HG03066 (cell line): ENCODE results near the gene SF3B2.

Experiments used
- ATAC-seq: cut with Tn5 transposase; IDR thresholded peaks from one replicate; pipeline ENCODE4 v1.9.1; 2021; ENCODE audit warnings: low read depth; ENCODE audit not compliant: unreplicated experiment

Gene SF3B2

DNA sequence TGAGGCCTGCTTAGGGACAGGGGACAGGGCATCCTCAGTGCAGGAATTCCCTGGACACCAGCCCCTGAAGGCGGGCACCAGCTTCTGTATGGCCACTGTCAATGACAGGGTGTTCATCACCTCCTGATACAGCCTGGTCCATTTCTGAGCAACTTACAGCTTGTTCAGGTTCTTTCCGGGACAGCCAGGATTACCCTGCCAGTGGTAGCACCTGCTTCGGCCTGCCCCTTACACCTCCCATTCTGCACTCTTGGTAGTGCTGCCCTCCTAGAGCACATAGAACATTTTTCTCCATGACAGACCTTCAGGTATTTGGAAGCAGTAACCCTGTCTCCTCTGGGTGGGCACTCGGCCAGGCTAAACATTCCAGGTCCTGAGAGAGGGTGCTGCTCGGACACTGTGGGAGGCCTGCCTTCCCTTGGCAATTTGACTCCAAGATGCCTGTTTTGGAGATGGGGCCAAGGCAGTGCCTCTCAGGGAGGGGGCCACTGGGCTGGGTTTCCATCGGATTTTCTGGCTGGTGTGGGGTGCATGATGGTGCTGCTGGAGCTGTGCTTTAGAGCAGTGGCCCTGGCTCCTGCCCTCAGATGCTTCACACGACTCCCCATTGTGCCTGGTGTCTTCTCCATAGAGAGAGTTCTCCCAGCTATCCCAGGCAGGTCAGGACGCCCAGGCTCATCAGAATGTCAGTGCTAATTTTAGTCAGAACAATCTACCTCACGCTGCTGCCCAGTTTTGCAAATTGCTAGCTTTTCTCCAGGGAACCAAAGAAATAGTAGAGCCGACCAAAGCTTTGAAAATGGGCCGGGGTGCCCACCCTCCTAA, 4.4 kb upstream of the SF3B2 start:
- no peak for ATAC-seq

GRCh38 chr11:66048547-66049323, 3.4 kb upstream of the SF3B2 start, which contains the start of gene GAL3ST3:
GAL3ST3 (minus strand) TSS chr11:66049161; CDS start chr11:66045415, 3,746 bp downstream.
- no peak for ATAC-seq

- no peak for ATAC-seq
These were observed 1.5 kb upstream of the SF3B2 start for GRCh38 chr11:66050581-66051231.

DNA sequence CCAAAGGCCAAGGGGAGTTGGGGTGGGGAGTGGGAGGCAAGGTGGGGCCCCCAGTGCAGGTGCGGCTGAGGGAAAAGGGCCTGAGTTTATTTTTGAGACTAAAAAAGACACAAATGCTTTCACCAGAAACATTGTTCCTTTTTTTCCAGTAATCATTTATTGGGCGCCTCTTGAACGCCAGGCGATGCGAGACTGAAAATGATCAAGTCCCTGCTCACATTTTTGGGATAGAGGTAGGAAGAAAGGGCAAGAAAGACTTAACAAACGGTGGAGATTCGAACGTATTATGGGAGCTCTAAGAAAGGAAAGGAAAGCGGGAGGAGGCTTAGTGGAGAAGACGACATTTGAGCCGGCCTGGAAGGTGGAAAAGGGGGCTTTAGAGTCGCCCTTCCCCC, 796 bp upstream of the SF3B2 start:
- ATAC-seq = no peak

DNA sequence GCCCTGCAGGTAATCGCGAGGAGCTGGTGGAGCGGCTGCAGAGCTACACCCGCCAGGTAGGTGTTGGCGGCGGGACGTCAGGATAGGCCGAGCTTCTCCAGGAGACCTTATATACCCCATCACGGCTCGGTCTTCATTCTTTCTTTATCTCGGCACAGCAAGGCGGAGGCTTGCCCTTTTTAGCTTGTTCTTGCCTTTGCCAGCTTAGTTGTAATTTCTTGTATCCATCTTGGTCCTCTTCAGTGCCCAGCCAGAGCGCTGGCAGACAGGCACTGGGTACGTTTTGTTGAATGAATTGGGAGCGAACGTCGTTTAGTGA, 459 bp downstream of the SF3B2 start:
- no peak for ATAC-seq

DNA sequence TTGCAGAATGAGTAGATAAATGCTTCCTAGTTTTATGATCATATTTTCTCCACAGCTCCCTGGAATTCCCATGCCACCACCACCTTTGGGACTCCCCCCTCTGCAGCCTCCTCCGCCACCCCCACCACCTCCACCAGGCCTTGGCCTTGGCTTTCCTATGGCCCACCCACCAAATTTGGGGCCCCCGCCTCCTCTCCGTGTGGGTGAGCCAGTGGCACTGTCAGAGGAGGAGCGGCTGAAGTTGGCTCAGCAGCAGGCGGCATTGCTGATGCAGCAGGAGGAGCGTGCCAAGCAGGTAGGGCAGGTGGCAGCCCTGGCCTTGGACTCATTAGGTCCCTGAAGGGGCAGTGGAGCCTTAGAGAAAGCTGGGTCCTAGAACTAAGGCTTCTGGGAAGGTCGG, 2.9 kb downstream of the SF3B2 start:
- no peak for ATAC-seq

DNA sequence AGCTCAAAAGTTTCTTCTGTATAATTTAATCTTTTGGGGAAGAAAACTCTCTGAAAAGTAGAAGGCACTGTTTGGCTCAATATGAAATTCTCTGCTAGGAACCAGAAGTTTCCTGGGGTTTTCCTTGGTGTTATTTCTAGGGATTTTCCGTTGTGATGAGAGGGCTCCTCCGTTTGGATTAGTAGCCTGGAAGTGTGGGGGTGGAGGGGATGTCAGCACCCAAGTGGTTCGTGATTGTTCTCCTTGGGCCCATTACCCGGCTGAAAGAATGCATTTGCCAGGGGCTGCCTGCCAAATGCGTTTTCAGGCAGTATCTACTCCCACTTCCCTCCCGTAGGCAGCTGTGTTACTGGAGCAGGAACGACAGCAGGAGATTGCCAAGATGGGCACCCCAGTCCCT, 4.3 kb downstream of the SF3B2 start:
- ATAC-seq = no peak

- ATAC-seq = no peak
These were observed 8.0 kb downstream of the SF3B2 start for GRCh38 chr11:66059966-66060680.

- no peak for ATAC-seq
These were observed 9.1 kb downstream of the SF3B2 start for GRCh38 chr11:66061268-66061667.

- ATAC-seq = no peak
These were observed 10.2 kb downstream of the SF3B2 start for GRCh38 chr11:66062408-66062807.

DNA sequence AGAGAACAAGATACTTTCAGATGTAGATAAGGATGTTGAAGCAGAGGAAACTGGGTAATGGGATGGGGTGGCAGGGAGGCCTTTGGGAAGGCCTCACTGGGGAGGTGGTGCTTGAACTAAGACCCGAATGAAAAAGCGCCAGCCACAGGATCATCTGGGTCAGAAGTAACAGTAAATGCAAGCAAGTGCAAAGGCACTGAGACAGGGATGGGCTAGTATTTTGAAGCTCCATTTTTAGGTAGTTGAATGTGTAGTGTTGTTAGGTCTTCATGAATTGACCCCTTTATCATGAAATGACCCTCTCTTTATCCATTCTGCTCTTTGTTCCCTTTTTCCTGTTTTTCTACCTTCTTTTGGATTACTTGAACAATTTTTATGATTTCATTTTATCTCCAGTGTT, 11.7 kb downstream of the SF3B2 start:
- ATAC-seq = no peak

DNA sequence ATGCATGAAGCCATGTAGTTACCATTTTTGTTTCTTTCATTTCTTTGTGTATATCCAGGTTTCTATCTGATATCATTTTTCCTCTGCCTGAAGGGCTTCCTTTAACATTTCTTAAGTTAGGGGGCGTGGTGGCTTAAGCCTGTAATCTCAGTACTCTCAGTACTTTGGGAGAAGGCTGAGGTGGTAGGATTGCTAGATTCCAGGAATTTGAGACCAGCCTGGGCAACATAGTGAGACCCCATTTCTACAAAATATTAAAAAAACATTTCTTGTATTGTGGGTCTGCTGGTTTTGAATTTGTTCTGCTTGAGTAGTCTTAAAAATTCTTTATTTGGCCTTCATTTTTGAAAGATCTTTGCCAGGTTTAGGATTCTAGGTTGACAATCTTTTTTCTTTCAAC, 12.4 kb downstream of the SF3B2 start:
- no peak for ATAC-seq

GRCh38 chr11:66066751-66067150, 14.6 kb downstream of the SF3B2 start:
- ATAC-seq = no peak

- ATAC-seq = no peak
These were observed 15.5 kb downstream of the SF3B2 start for GRCh38 chr11:66067640-66068039.

DNA sequence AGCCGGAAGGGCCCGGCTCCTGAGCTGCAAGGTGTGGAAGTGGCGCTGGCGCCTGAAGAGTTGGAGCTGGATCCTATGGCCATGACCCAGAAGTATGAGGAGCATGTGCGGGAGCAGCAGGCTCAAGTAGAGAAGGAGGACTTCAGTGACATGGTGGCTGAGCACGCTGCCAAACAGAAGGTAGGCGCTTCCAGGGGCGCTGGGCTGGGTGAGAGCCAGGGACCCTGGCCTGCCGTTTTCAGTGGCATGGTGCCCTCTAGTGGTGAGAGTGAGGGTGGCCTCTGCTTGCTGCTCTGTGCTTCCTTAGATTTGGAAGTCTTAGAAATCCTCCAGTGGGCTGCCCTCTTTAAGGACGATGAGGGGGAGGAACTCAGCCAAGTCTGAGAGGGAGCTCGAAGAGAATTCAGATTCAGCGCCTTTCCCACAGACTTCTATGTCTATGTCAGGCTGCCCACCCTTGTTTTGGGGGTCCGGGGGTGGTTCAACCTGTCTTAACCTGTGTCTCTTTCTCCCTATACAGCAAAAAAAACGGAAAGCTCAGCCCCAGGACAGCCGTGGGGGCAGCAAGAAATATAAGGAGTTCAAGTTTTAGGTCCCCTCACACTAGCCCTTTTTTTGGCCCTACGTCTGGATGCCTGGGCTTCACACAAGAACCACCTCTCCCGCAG, 16.1 kb downstream of the SF3B2 start:
- ATAC-seq = no peak

DNA sequence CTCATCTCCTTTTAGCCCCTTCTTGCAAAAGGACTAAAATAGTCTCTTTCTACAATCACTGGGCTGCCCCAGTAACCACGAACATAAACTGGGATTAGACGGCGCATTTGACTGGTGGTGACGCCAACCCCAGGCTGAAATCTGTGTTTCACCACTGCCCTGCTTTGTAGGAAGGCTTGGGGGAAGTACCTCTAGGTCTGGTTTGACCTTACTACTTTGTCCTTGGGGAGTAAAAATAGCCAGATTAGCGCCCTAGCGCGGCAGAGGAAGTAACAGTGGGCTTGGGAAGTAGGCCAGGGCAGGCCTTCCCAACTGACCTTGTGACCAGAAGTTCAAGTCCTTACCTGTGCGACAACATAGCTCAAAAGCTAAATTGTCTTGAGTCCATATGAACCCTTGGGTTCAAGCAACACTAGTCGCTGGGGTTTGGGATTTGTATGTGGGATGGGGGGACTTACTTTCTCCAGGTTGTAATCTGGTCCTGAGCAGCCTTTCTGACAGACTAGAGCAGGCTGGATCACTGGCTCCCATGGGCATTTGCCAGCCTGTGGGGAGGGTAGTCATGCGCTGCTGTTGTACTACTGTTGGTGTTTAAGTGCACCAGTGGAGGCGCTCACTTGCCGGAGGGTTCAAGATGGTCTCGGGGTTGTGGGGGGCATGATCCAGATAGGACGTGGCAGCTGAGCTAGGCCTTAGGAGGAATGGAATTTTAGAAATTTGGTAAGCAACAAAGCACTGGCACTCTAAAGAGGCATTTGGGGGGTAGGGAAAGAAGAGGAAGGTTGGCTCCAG, 17.0 kb downstream of the SF3B2 start:
- ATAC-seq = no peak

DNA sequence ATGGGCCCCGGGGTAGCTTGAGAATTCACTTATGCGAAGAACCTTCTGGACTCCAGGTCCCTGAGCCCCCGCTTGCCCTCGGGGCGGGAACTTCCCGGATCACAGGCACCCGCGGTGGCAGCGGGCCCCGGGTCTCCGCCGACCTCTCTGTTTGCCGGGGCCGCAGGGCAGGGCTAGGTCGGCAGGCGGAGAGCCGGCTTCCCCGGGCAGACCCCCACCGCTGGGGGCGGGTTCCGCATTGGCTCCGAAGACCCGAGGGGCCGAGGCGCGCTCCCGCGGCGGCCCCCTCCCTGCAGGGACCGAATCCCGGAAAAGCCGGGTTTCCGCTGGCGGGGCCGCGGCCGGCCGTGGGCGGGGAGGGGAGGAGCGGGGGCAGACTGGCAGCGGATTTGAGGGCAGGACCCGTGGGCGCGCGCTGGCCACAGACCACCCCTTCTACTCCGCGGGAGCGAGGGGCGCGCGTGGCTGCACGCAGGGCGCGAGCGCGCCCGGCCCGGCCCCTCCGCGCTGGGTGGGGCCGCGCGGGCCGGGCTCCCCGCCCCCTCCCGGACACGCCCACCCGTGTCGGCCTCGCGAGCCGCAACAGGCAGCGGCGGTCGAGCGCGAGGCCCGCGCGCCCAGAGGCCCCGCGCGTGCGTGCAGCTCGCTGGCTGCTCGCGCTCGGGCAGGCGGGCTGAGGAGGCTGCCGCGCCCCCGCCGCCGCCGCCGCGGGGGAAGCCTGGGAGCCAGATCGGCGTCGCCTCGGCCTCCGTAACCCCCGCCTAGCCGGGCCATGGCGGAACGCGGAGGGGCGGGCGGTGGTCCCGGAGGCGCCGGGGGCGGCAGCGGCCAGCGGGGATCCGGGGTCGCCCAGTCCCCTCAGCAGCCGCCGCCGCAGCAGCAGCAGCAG, 17.8 kb downstream of the SF3B2 start, which contains the start of gene PACS1:
PACS1 (plus strand) TSS at position 558 of the 889 bp plus-strand sequence; CDS start at position 773, 215 bp downstream.
- ATAC-seq = no peak

DNA sequence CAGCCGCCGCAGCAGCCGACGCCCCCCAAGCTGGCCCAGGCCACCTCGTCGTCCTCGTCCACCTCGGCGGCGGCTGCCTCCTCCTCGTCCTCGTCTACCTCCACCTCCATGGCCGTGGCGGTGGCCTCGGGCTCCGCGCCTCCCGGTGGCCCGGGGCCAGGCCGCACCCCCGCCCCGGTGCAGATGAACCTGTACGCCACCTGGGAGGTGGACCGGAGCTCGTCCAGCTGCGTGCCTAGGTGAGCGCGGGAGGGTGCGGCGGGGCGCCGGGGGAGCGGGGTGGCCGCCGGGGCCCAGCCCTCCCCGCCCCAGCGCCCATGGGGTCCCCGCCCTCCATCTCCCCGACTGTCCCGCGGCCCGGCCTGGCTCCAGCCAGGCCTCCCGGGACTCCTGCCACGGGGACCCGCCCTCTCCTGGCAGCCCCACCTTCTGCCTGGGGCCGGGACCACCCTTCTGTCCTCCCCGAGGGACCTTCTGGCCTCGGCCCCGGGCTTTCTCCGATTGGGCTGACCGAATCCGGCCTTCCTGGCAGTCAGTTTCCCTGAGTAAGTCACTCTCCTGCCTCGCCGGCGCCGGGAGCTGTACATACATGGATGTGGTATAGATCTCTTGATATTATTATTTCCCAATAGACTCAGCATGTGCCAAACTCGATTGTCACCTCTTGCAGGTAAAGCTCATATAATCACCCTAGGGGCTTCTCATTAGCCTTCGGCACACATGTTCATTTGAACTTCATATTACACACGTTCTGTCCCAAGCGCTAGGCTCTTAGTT, 18.6 kb downstream of the SF3B2 start:
- no peak for ATAC-seq
